Ishikawa (cell line): ENCODE data around the gene CDKN2B-AS1.

ENCODE experiments used
- CEBPB ChIP-seq: IDR thresholded peaks from 2 replicates; pipeline ENCODE4 v1.6.1; 2012
- EP300 ChIP-seq: IDR thresholded peaks from 2 replicates; pipeline ENCODE4 v1.6.1; 2012; ENCODE audit warnings: borderline replicate concordance
- FOXM1 ChIP-seq: IDR thresholded peaks from 2 replicates; pipeline ENCODE4 v1.6.1; 2012; ENCODE audit warnings: low read depth, borderline replicate concordance
- MAX ChIP-seq: IDR thresholded peaks from 2 replicates; pipeline ENCODE4 v1.6.1; 2012
- NFIC ChIP-seq: IDR thresholded peaks from 2 replicates; pipeline ENCODE4 v1.6.1; 2012
- RAD21 ChIP-seq: IDR thresholded peaks from 2 replicates; pipeline ENCODE4 v1.6.1; 2012; ENCODE audit warnings: low read depth
- REST ChIP-seq: IDR thresholded peaks from 2 replicates; pipeline ENCODE4 v1.6.1; 2012; ENCODE audit warnings: low read depth, mild to moderate bottlenecking
- TAF1 ChIP-seq: IDR thresholded peaks from 2 replicates; pipeline ENCODE4 v1.6.1; 2012; ENCODE audit warnings: low read depth, mild to moderate bottlenecking
- YY1 ChIP-seq: IDR thresholded peaks from 2 replicates; pipeline ENCODE4 v1.6.1; 2012; ENCODE audit warnings: low read depth
- TF ChIP-seq, protein P1 (sequence below): IDR thresholded peaks from 2 replicates; pipeline ENCODE4 v1.6.1; 2012

- no peak for TF ChIP-seq REST
- TF ChIP-seq MAX: no peak; the same call in 1 of the 2 replicates
- no peak for TF ChIP-seq TAF1
- no peak for TF ChIP-seq NFIC
- TF ChIP-seq EP300: 0 out of 2 replicates have a peak, but pooled peaks have one; percentile 2
- no peak; the same call in 1 of the 2 replicates for TF ChIP-seq RAD21
- TF ChIP-seq FOXM1: no peak
- TF ChIP-seq, protein P1, sequence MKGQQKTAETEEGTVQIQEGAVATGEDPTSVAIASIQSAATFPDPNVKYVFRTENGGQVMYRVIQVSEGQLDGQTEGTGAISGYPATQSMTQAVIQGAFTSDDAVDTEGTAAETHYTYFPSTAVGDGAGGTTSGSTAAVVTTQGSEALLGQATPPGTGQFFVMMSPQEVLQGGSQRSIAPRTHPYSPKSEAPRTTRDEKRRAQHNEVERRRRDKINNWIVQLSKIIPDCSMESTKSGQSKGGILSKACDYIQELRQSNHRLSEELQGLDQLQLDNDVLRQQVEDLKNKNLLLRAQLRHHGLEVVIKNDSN: peak; percentile 83
- TF ChIP-seq CEBPB: no peak
- TF ChIP-seq YY1: no peak
Measured at GRCh38 chr9:21994556-21995005, at the start of gene CDKN2B-AS1.
